ENCODE measurements around the gene CHRNA10. TPM values are rescaled to one million over a fixed set of nuclear protein-coding genes. Genes with fewer than 3 reads are reported as not detected.

The CHRNA10 gene
- total and polyA plus RNA-seq, 2 experiments from 2014 or later = 1.1 TPM; not detected in 1

- H3K4me3 ChIP-seq = no peak overlapping the region
- H3K36me3 ChIP-seq = peaks cover 57% of the 10 kb centered on the region
- TF ChIP-seq, protein P1, sequence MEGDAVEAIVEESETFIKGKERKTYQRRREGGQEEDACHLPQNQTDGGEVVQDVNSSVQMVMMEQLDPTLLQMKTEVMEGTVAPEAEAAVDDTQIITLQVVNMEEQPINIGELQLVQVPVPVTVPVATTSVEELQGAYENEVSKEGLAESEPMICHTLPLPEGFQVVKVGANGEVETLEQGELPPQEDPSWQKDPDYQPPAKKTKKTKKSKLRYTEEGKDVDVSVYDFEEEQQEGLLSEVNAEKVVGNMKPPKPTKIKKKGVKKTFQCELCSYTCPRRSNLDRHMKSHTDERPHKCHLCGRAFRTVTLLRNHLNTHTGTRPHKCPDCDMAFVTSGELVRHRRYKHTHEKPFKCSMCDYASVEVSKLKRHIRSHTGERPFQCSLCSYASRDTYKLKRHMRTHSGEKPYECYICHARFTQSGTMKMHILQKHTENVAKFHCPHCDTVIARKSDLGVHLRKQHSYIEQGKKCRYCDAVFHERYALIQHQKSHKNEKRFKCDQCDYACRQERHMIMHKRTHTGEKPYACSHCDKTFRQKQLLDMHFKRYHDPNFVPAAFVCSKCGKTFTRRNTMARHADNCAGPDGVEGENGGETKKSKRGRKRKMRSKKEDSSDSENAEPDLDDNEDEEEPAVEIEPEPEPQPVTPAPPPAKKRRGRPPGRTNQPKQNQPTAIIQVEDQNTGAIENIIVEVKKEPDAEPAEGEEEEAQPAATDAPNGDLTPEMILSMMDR (IDR thresholded peaks at IDR 0.05; ENCODE audit: low read depth, low read length) = no peak
- H3K4me1 ChIP-seq (ENCODE audit: low read depth) = no peaks in the 10 kb centered on the region
- H3K27me3 ChIP-seq = no peaks in the 10 kb centered on the region
- no peaks in the 10 kb centered on the region for H3K9me3 ChIP-seq (ENCODE audit: low read depth)
- no peak overlapping the region for H3K27ac ChIP-seq
- DNase-seq (ENCODE audit: low read depth in 1 of 2, low spot score in 1 of 2) = no peak
Measured at GRCh38 chr11:3684129-3684818, 13.1 kb upstream of the CHRNA10 start.

DNA sequence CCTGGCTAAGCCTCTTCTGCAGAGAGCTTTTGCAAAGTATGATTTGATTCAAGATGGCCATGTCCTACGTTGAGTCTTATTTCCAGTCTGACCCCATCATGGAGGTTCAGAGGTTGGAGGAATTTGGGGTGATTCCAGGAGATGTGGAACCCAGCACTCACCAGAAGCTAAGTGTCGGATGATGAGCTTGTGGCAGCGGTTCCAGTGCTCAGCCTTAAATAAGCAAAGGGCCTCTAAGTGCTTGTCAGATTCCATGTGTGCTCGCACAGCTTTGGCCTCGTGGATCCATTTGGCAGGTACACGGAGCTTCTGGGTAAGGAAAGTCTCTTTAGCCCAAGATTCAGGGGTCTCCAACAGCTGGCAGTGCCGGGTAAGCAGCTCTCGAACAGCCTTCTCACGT lies 11.9 kb upstream of the CHRNA10 start:
- Histone ChIP-seq H3K36me3 (peaks cover 63% of the 10 kb centered on the region), H3K27me3 (no peaks in the 10 kb centered on the region), H3K27ac (no peak overlapping the region), H3K4me1 (ENCODE audit: low read depth) (no peaks in the 10 kb centered on the region), H3K4me3 (no peak overlapping the region), H3K9me3 (ENCODE audit: low read depth) (no peaks in the 10 kb centered on the region)
- TF ChIP-seq, protein P1 (IDR thresholded peaks at IDR 0.05; ENCODE audit: low read depth, low read length) = no peak
- DNase-seq (ENCODE audit: low read depth in 1 of 2, low spot score in 1 of 2) = no peak

- no peak overlapping the region for H3K4me3 ChIP-seq
- TF ChIP-seq, protein P1 (IDR thresholded peaks at IDR 0.05; ENCODE audit: low read depth, low read length) = no peak
- H3K27me3 ChIP-seq = no peaks in the 10 kb centered on the region
- H3K4me1 ChIP-seq (ENCODE audit: low read depth) = no peaks in the 10 kb centered on the region
- no peak overlapping the region for H3K27ac ChIP-seq
- no peak for DNase-seq (ENCODE audit: low read depth in 1 of 2, low spot score in 1 of 2)
- H3K9me3 ChIP-seq (ENCODE audit: low read depth) = no peaks in the 10 kb centered on the region
- H3K36me3 ChIP-seq = peaks cover 75% of the 10 kb centered on the region
Measured at GRCh38 chr11:3679077-3679476, 7.9 kb upstream of the CHRNA10 start.

GRCh38 chr11:3675971-3676370 lies 4.8 kb upstream of the CHRNA10 start:
- H3K36me3 ChIP-seq = peaks cover 61% of the 10 kb centered on the region
- H3K4me1 ChIP-seq (ENCODE audit: low read depth) = no peaks in the 10 kb centered on the region
- no peak overlapping the region for H3K4me3 ChIP-seq
- H3K27ac ChIP-seq = no peak overlapping the region
- no peak for DNase-seq (ENCODE audit: low read depth in 1 of 2, low spot score in 1 of 2)
- no peaks in the 10 kb centered on the region for H3K9me3 ChIP-seq (ENCODE audit: low read depth)
- no peaks in the 10 kb centered on the region for H3K27me3 ChIP-seq
- TF ChIP-seq, protein P1 (IDR thresholded peaks at IDR 0.05; ENCODE audit: low read depth, low read length) = no peak

- TF ChIP-seq, protein P1 (IDR thresholded peaks at IDR 0.05; ENCODE audit: low read depth, low read length) = no peak
- no peak overlapping the region for H3K27ac ChIP-seq
- H3K36me3 ChIP-seq = peaks cover 49% of the 10 kb centered on the region
- no peak overlapping the region for H3K4me3 ChIP-seq
- no peaks in the 10 kb centered on the region for H3K27me3 ChIP-seq
- H3K4me1 ChIP-seq (ENCODE audit: low read depth) = peaks cover 9% of the 10 kb centered on the region
- DNase-seq (ENCODE audit: low read depth in 1 of 2, low spot score in 1 of 2) = no peak
- no peaks in the 10 kb centered on the region for H3K9me3 ChIP-seq (ENCODE audit: low read depth)
Measured at GRCh38 chr11:3674189-3674588, 3.0 kb upstream of the CHRNA10 start.
